Urinary bladder (tissue), 4 donors: Measurements from ENCODE around the gene GPRC5C. TPM values are rescaled to one million over a fixed set of nuclear protein-coding genes. Genes with fewer than 3 reads are reported as not detected.

Experiments used
- DNase-seq: peaks from one replicate; pipeline ENCODE4 v3.0.0-alpha.2; 2015; ENCODE audit errors: extremely low spot score
- H3K27ac ChIP-seq: one replicate; pipeline ENCODE4 v1.5.1; 2013; ENCODE audit warnings: low read depth, mild to moderate bottlenecking, moderate library complexity
- H3K36me3 ChIP-seq: one replicate; pipeline ENCODE4 v1.6.1; 2013; ENCODE audit warnings: mild to moderate bottlenecking, moderate library complexity; ENCODE audit not compliant: insufficient read depth
- H3K4me1 ChIP-seq: one replicate; pipeline ENCODE4 v1.6.1; 2013; ENCODE audit warnings: mild to moderate bottlenecking, moderate library complexity; ENCODE audit not compliant: insufficient read depth
- H3K4me3 ChIP-seq: one replicate; pipeline ENCODE4 v1.5.1; 2013; ENCODE audit warnings: low read depth, low read length
- WGBS: extraction: QIAGEN DNeasy Blood & Tissue Kit; methylation state at CpG from one replicate; pipeline ENCODE4 v1.1.7; 2013; 5-methylcytosine and 5-hydroxymethylcytosine counted together
- polyA plus RNA-seq: library from polyadenylated mRNA; stranded (reverse); fragments of 200-250 nt; gene quantifications from one replicate; pipeline ENCODE4 v1.2.3, GENCODE V29; 2013
- total RNA-seq: library from RNA; depleted of rRNA; stranded (reverse); fragments of >200 nt; gene quantifications from one replicate; pipeline ENCODE4 v1.2.3, GENCODE V29; 2014
- donor health status: healthy with polysubstance abuse.
- donor health status: healthy.

The GPRC5C gene
- 27.0 TPM for total RNA-seq
- polyA plus RNA-seq: 40.6 TPM

GRCh38 chr17:74431568-74432423 is at the start of gene GPRC5C:
TSS of gene GPRC5C (plus strand) at chr17:74432088. CDS start at chr17:74439777, 7,689 bp downstream.
- WGBS: under 1% methylated on average over 81 of the region's 81 CpGs
- Histone ChIP-seq H3K36me3 (no peaks in the 10 kb centered on the region), H3K27ac (peak within 1 kb of the TSS; percentile 98), H3K4me3 (peak within 1 kb of the TSS; percentile 80), H3K4me1 (no peaks in the 10 kb centered on the region)
- DNase-seq: peak; percentile 60

GRCh38 chr17:74383141-74383540 is 48.7 kb upstream of the GPRC5C start:
- WGBS: 82% methylated on average over 5 of the region's 5 CpGs
- no peak overlapping the region for H3K4me3 ChIP-seq

GRCh38 chr17:74385201-74385600 is 46.7 kb upstream of the GPRC5C start:
- WGBS: 95% methylated on average over 3 of the region's 3 CpGs
- H3K36me3 ChIP-seq: no peaks in the 10 kb centered on the region
- no peaks in the 10 kb centered on the region for H3K4me1 ChIP-seq
- DNase-seq: no peak
- no peak overlapping the region for H3K27ac ChIP-seq
- no peak overlapping the region for H3K4me3 ChIP-seq

More at GRCh38 chr17:74383141-74383540, 48.7 kb upstream of the GPRC5C start:
- no peak overlapping the region for H3K27ac ChIP-seq
- H3K36me3 ChIP-seq: no peaks in the 10 kb centered on the region
- H3K4me1 ChIP-seq: no peaks in the 10 kb centered on the region
- no peak for DNase-seq

GRCh38 chr17:74386386-74386785 is 45.5 kb upstream of the GPRC5C start:
- H3K27ac ChIP-seq: no peak overlapping the region
- 37% methylated on average over 8 of the region's 8 CpGs for WGBS
- H3K4me1 ChIP-seq: no peaks in the 10 kb centered on the region
- H3K4me3 ChIP-seq: no peak overlapping the region
- no peak for DNase-seq
- no peaks in the 10 kb centered on the region for H3K36me3 ChIP-seq

- Histone ChIP-seq H3K36me3 (no peaks in the 10 kb centered on the region), H3K27ac (no peak overlapping the region), H3K4me3 (no peak overlapping the region), H3K4me1 (no peaks in the 10 kb centered on the region)
- no peak for DNase-seq
- WGBS: 82% methylated on average over 17 of the region's 17 CpGs
Measured at GRCh38 chr17:74387365-74388218, 44.3 kb upstream of the GPRC5C start.

GRCh38 chr17:74389084-74389753 is 42.7 kb upstream of the GPRC5C start:
- 85% methylated on average over 12 of the region's 12 CpGs for WGBS
- Histone ChIP-seq H3K27ac (no peak overlapping the region), H3K36me3 (no peaks in the 10 kb centered on the region), H3K4me1 (no peaks in the 10 kb centered on the region), H3K4me3 (no peak overlapping the region)
- DNase-seq: no peak

GRCh38 chr17:74389937-74390679 is 41.8 kb upstream of the GPRC5C start:
- DNase-seq: no peak
- Histone ChIP-seq H3K4me3 (no peak overlapping the region), H3K27ac (no peak overlapping the region), H3K4me1 (no peaks in the 10 kb centered on the region), H3K36me3 (no peaks in the 10 kb centered on the region)
- WGBS: 87% methylated on average over 2 of the region's 2 CpGs

GRCh38 chr17:74390680-74391653 is 40.9 kb upstream of the GPRC5C start:
- Histone ChIP-seq H3K27ac (no peak overlapping the region), H3K36me3 (no peaks in the 10 kb centered on the region), H3K4me1 (no peaks in the 10 kb centered on the region), H3K4me3 (no peak overlapping the region)
- no peak for DNase-seq
- WGBS: 81% methylated on average over 11 of the region's 11 CpGs

GRCh38 chr17:74391771-74392170 is 40.1 kb upstream of the GPRC5C start:
- H3K27ac ChIP-seq: no peak overlapping the region
- H3K4me1 ChIP-seq: no peaks in the 10 kb centered on the region
- no peaks in the 10 kb centered on the region for H3K36me3 ChIP-seq
- DNase-seq: no peak
- 70% methylated on average over 5 of the region's 5 CpGs for WGBS
- no peak overlapping the region for H3K4me3 ChIP-seq

GRCh38 chr17:74392848-74393247 is 39.0 kb upstream of the GPRC5C start:
- WGBS: 70% methylated on average over 5 of the region's 5 CpGs
- Histone ChIP-seq H3K27ac (no peak overlapping the region), H3K4me3 (no peak overlapping the region), H3K36me3 (no peaks in the 10 kb centered on the region), H3K4me1 (no peaks in the 10 kb centered on the region)
- no peak for DNase-seq

GRCh38 chr17:74393346-74393942 is 38.4 kb upstream of the GPRC5C start:
- Histone ChIP-seq H3K27ac (no peak overlapping the region), H3K4me1 (no peaks in the 10 kb centered on the region), H3K36me3 (no peaks in the 10 kb centered on the region), H3K4me3 (no peak overlapping the region)
- 74% methylated on average over 6 of the region's 6 CpGs for WGBS
- no peak for DNase-seq
